ENCODE measurements around the gene ATG12. TPM values are rescaled to one million over a fixed set of nuclear protein-coding genes. Genes with fewer than 3 reads are reported as not detected.

Gene ATG12
- total RNA-seq, 1 donor from 2014 or later = 122 TPM

- Histone ChIP-seq H3K36me3 (no peaks in the 10 kb centered on the region), H4K20me1 (ENCODE audit: low read depth) (no peaks in the 10 kb centered on the region), H3K4me1 (no peaks in the 10 kb centered on the region), H3K4me2 (peak overlapping the region; percentile 2), H3K9ac (no peak overlapping the region), H3F3A (ENCODE audit: low read depth) (no peaks in the 10 kb centered on the region), H3K27me3 (no peaks in the 10 kb centered on the region), H3K9me3 (ENCODE audit: low read depth) (no peaks in the 10 kb centered on the region), H3K79me2 (ENCODE audit: low read depth) (no peaks in the 10 kb centered on the region), H2AFZ (replicated peaks) (peak overlapping the region; percentile 86), H3K4me3 (no peak overlapping the region), H3K27ac (no peak overlapping the region)
- TF ChIP-seq EZH2phosphoT487 (IDR thresholded peaks at IDR 0.05) (no peak), EZH2 (IDR thresholded peaks at IDR 0.05) (no peak), CTCF (IDR thresholded peaks at IDR 0.05) (no peak)
- Mint-ChIP-seq H3K4me3 (no peak overlapping the region), H3K27ac (peak overlapping the region; percentile 88), H3K4me1 (peaks cover 13% of the 10 kb centered on the region), H3K27me3 (ENCODE audit: insufficient read depth, low read depth) (no peaks in the 10 kb centered on the region), H3K36me3 (no peaks in the 10 kb centered on the region), H3K9me3 (no peaks in the 10 kb centered on the region)
- DNase-seq (ENCODE audit: low spot score) = peak; percentile 77
Measured at GRCh38 chr5:115785381-115786065, 55.8 kb downstream of the ATG12 start.

- Histone ChIP-seq H3F3A (ENCODE audit: low read depth) (no peaks in the 10 kb centered on the region), H3K4me3 (no peak overlapping the region), H3K4me1 (no peaks in the 10 kb centered on the region), H3K27ac (no peak overlapping the region), H3K27me3 (no peaks in the 10 kb centered on the region), H2AFZ (replicated peaks) (no peak overlapping the region), H3K4me2 (no peak overlapping the region), H3K9me3 (ENCODE audit: low read depth) (no peaks in the 10 kb centered on the region), H3K79me2 (ENCODE audit: low read depth) (no peaks in the 10 kb centered on the region), H3K36me3 (no peaks in the 10 kb centered on the region), H4K20me1 (ENCODE audit: low read depth) (no peaks in the 10 kb centered on the region), H3K9ac (no peak overlapping the region)
- DNase-seq (ENCODE audit: low spot score) = no peak
- H3K4me3 Mint-ChIP-seq = no peak overlapping the region
- TF ChIP-seq CTCF (IDR thresholded peaks at IDR 0.05) = no peak
- no peak for TF ChIP-seq EZH2phosphoT487 (IDR thresholded peaks at IDR 0.05)
- no peak for TF ChIP-seq EZH2 (IDR thresholded peaks at IDR 0.05)
- no peak overlapping the region for H3K27ac Mint-ChIP-seq
- no peaks in the 10 kb centered on the region for H3K4me1 Mint-ChIP-seq
- no peaks in the 10 kb centered on the region for H3K9me3 Mint-ChIP-seq
- no peaks in the 10 kb centered on the region for H3K27me3 Mint-ChIP-seq (ENCODE audit: insufficient read depth, low read depth)
- H3K36me3 Mint-ChIP-seq = no peaks in the 10 kb centered on the region
Measured at GRCh38 chr5:115778417-115778816, 62.9 kb downstream of the ATG12 start.

Other genes with a start within 250 kb of the ATG12 start
- gene TICAM2, start 239.1 kb downstream of the ATG12 start, total RNA-seq (ENCODE audit: low replicate concordance) = 0.03 TPM in 1 of 2 replicates, not detected in the other
- gene TMED7, start 215.5 kb downstream of the ATG12 start, total RNA-seq (ENCODE audit: low replicate concordance) = 72.4 and 112 TPM in 2 replicates
- gene CDO1, start 24.9 kb downstream of the ATG12 start, total RNA-seq (ENCODE audit: low replicate concordance) = 18.4 and 21.9 TPM in 2 replicates
- 139 and 157 TPM in 2 replicates for gene AP3S1, start 370 bp upstream of the ATG12 start, total RNA-seq (ENCODE audit: low replicate concordance)
- gene LVRN, start 120.9 kb upstream of the ATG12 start, total RNA-seq (ENCODE audit: low replicate concordance) = 0.41 and 0.53 TPM in 2 replicates
- not detected in 2 replicates for gene ARL14EPL, start 190.9 kb upstream of the ATG12 start, total RNA-seq (ENCODE audit: low replicate concordance)
- 46.6 and 77.0 TPM in 2 replicates for gene COMMD10, start 243.5 kb upstream of the ATG12 start, total RNA-seq (ENCODE audit: low replicate concordance)

All from neural progenitor cell (in vitro differentiated cells).